Stimulated activated effector memory CD8-positive, alpha-beta T cell treated with anti-CD3 and anti-CD28 coated beads, Interleukin-12 subunit alpha, Interleukin-12 subunit beta, amount 100 ng/mL, for 72 hours (primary cell): Measurements from ENCODE around the gene TMEM232.
"Not testable (repeated sequence)": the region's sequence is repeated elsewhere in the genome, so short reads cannot be mapped to it uniquely, and the experiment has no call there.

Source experiments
- ATAC-seq: fragments of 150-1000 bp; cut with Tn5 transposase; 2 replicates; pipeline ENCODE4 v1.10.0; 2021
- DNase-seq, 2 donors: peaks; one replicate each; pipeline ENCODE4 v3.0.0; 2021 to 2022; ENCODE audit warnings: low spot score in 2 of 2
- H3K27ac Mint-ChIP-seq: one replicate; pipeline ENCODE4 v1.8.0; 2022; ENCODE audit warnings: mild to moderate bottlenecking, mixed read lengths
- H3K36me3 Mint-ChIP-seq: one replicate; pipeline ENCODE4 v1.8.0; 2022; ENCODE audit warnings: mild to moderate bottlenecking, mixed read lengths
- H3K4me1 Mint-ChIP-seq: one replicate; pipeline ENCODE4 v1.8.0; 2022; ENCODE audit warnings: mixed read lengths
- H3K4me3 Mint-ChIP-seq: one replicate; pipeline ENCODE4 v1.8.0; 2022; ENCODE audit warnings: mild to moderate bottlenecking, mixed read lengths
- H3K9me3 Mint-ChIP-seq: one replicate; pipeline ENCODE4 v1.8.0; 2022; ENCODE audit warnings: mixed read lengths

The TMEM232 gene

GRCh38 chr5:110676554-110676953 lies 49.9 kb downstream of the TMEM232 start:
- not testable (repeated sequence) for DNase-seq, H3K27ac Mint-ChIP-seq, ATAC-seq, H3K4me3 Mint-ChIP-seq, H3K9me3 Mint-ChIP-seq, H3K4me1 Mint-ChIP-seq, H3K36me3 Mint-ChIP-seq

- no peak overlapping the region for H3K27ac Mint-ChIP-seq
- H3K9me3 Mint-ChIP-seq, result no peaks in the 10 kb centered on the region
- no peak overlapping the region for H3K4me3 Mint-ChIP-seq
- no peaks in the 10 kb centered on the region for H3K4me1 Mint-ChIP-seq
- ATAC-seq, result no peak
- H3K36me3 Mint-ChIP-seq, result no peaks in the 10 kb centered on the region
- no peak for DNase-seq
Measured at GRCh38 chr5:110665184-110665726, 61.2 kb downstream of the TMEM232 start.

- no peaks in the 10 kb centered on the region for H3K36me3 Mint-ChIP-seq
- DNase-seq (no peak), ATAC-seq (no peak)
- no peaks in the 10 kb centered on the region for H3K9me3 Mint-ChIP-seq
- H3K4me3 Mint-ChIP-seq, result no peak overlapping the region
- no peak overlapping the region for H3K27ac Mint-ChIP-seq
- H3K4me1 Mint-ChIP-seq, result no peaks in the 10 kb centered on the region
Measured at GRCh38 chr5:110663525-110663924, 62.9 kb downstream of the TMEM232 start.

- ATAC-seq, result no peak
- Mint-ChIP-seq H3K27ac (no peak overlapping the region), H3K4me3 (no peak overlapping the region)
Measured at GRCh38 chr5:110658006-110658405, 68.5 kb downstream of the TMEM232 start.

GRCh38 chr5:110653231-110653970 lies 73.1 kb downstream of the TMEM232 start:
- no peak overlapping the region for H3K27ac Mint-ChIP-seq
- H3K4me1 Mint-ChIP-seq, result no peaks in the 10 kb centered on the region
- no peak overlapping the region for H3K4me3 Mint-ChIP-seq
- ATAC-seq (no peak), DNase-seq (no peak)
- H3K9me3 Mint-ChIP-seq, result peaks cover 6% of the 10 kb centered on the region
- no peaks in the 10 kb centered on the region for H3K36me3 Mint-ChIP-seq

More at GRCh38 chr5:110658006-110658405, 68.5 kb downstream of the TMEM232 start:
- H3K4me1 Mint-ChIP-seq, result no peaks in the 10 kb centered on the region
- DNase-seq, result no peak
- no peaks in the 10 kb centered on the region for H3K36me3 Mint-ChIP-seq
- peaks cover 4% of the 10 kb centered on the region for H3K9me3 Mint-ChIP-seq

- DNase-seq (no peak), ATAC-seq (no peak)
- no peak overlapping the region for H3K4me3 Mint-ChIP-seq
- no peaks in the 10 kb centered on the region for H3K4me1 Mint-ChIP-seq
- peaks cover 6% of the 10 kb centered on the region for H3K9me3 Mint-ChIP-seq
- no peak overlapping the region for H3K27ac Mint-ChIP-seq
- no peaks in the 10 kb centered on the region for H3K36me3 Mint-ChIP-seq
Measured at GRCh38 chr5:110651507-110651906, 75.0 kb downstream of the TMEM232 start.

- ATAC-seq (no peak), DNase-seq (no peak)
- Mint-ChIP-seq H3K4me3 (no peak overlapping the region), H3K36me3 (no peaks in the 10 kb centered on the region), H3K4me1 (no peaks in the 10 kb centered on the region), H3K9me3 (no peaks in the 10 kb centered on the region), H3K27ac (no peak overlapping the region)
Measured at GRCh38 chr5:110644357-110644756, 82.1 kb downstream of the TMEM232 start.

- no peak for DNase-seq
- H3K4me3 Mint-ChIP-seq, result no peak overlapping the region
- no peaks in the 10 kb centered on the region for H3K4me1 Mint-ChIP-seq
- peak; percentile 34 for ATAC-seq
- no peaks in the 10 kb centered on the region for H3K9me3 Mint-ChIP-seq
- H3K36me3 Mint-ChIP-seq, result no peaks in the 10 kb centered on the region
- H3K27ac Mint-ChIP-seq, result no peak overlapping the region
Measured at GRCh38 chr5:110638970-110639902, 87.2 kb downstream of the TMEM232 start.

GRCh38 chr5:110634475-110634874 lies 92.0 kb downstream of the TMEM232 start:
- no peaks in the 10 kb centered on the region for H3K9me3 Mint-ChIP-seq
- DNase-seq (no peak), ATAC-seq (no peak)
- H3K4me3 Mint-ChIP-seq, result no peak overlapping the region
- H3K27ac Mint-ChIP-seq, result no peak overlapping the region
- no peaks in the 10 kb centered on the region for H3K4me1 Mint-ChIP-seq
- no peaks in the 10 kb centered on the region for H3K36me3 Mint-ChIP-seq

GRCh38 chr5:110631236-110631635 lies 95.2 kb downstream of the TMEM232 start:
- H3K9me3 Mint-ChIP-seq, result no peaks in the 10 kb centered on the region
- H3K4me3 Mint-ChIP-seq, result no peak overlapping the region
- H3K36me3 Mint-ChIP-seq, result no peaks in the 10 kb centered on the region
- DNase-seq (no peak), ATAC-seq (no peak)
- no peak overlapping the region for H3K27ac Mint-ChIP-seq
- no peaks in the 10 kb centered on the region for H3K4me1 Mint-ChIP-seq

GRCh38 chr5:110630350-110630749 lies 96.1 kb downstream of the TMEM232 start:
- Mint-ChIP-seq H3K36me3 (no peaks in the 10 kb centered on the region), H3K27ac (no peak overlapping the region), H3K9me3 (no peaks in the 10 kb centered on the region), H3K4me1 (no peaks in the 10 kb centered on the region), H3K4me3 (no peak overlapping the region)
- no peak for DNase-seq
- ATAC-seq, result no peak

GRCh38 chr5:110625376-110625999 lies 101.0 kb downstream of the TMEM232 start:
- ATAC-seq, result no peak

GRCh38 chr5:110623874-110624273 lies 102.6 kb downstream of the TMEM232 start:
- H3K36me3 Mint-ChIP-seq, result no peaks in the 10 kb centered on the region
- H3K4me1 Mint-ChIP-seq, result no peaks in the 10 kb centered on the region
- ATAC-seq (no peak), DNase-seq (no peak)
- H3K27ac Mint-ChIP-seq, result no peak overlapping the region
- H3K4me3 Mint-ChIP-seq, result no peak overlapping the region
- H3K9me3 Mint-ChIP-seq, result no peaks in the 10 kb centered on the region

More at GRCh38 chr5:110625376-110625999, 101.0 kb downstream of the TMEM232 start:
- Mint-ChIP-seq H3K36me3 (no peaks in the 10 kb centered on the region), H3K9me3 (no peaks in the 10 kb centered on the region), H3K27ac (no peak overlapping the region), H3K4me1 (no peaks in the 10 kb centered on the region), H3K4me3 (no peak overlapping the region)
- DNase-seq, result no peak

GRCh38 chr5:110618941-110619340 lies 107.5 kb downstream of the TMEM232 start:
- H3K9me3 Mint-ChIP-seq, result no peaks in the 10 kb centered on the region
- H3K27ac Mint-ChIP-seq, result no peak overlapping the region
- no peak overlapping the region for H3K4me3 Mint-ChIP-seq
- H3K4me1 Mint-ChIP-seq, result no peaks in the 10 kb centered on the region
- no peaks in the 10 kb centered on the region for H3K36me3 Mint-ChIP-seq
- no peak for DNase-seq
- ATAC-seq, result no peak

GRCh38 chr5:110616009-110616408 lies 110.5 kb downstream of the TMEM232 start:
- Mint-ChIP-seq H3K9me3 (no peaks in the 10 kb centered on the region), H3K4me3 (no peak overlapping the region), H3K27ac (no peak overlapping the region), H3K36me3 (no peaks in the 10 kb centered on the region), H3K4me1 (no peaks in the 10 kb centered on the region)
- DNase-seq (no peak), ATAC-seq (no peak)
